ENCODE measurements around the gene GBA2.

Gene GBA2

GRCh38 chr9:35778496-35778895 lies 29.5 kb upstream of the GBA2 start:
- H3K4me3 ChIP-seq (ENCODE audit: low read depth, low read length) = no peak overlapping the region
- TF ChIP-seq CTCF (IDR thresholded peaks at IDR 0.05; ENCODE audit: borderline replicate concordance, insufficient read depth, low read depth, low read length) = no peak

DNA sequence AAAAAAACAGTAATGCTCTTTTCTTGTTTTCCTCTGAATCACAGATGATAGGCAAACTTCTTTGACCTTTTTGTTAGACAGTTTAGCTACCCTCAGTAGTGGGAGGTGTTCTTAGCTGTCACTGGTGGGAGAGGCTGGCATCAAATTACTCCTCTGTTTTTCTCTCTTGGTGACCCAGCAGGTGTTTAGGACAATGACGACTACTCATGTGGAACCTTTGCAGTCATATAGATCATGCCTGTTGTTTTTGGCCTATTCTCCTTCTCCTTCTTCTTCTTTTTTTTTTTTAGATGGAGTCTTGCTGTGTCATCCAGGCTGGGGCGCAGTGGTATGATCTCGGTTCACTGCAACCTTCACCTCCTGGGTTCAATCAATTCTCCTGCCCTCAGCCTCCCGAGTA lies 27.0 kb upstream of the GBA2 start:
- H3K4me3 ChIP-seq (ENCODE audit: low read depth, low read length) = no peak overlapping the region
- TF ChIP-seq CTCF (IDR thresholded peaks at IDR 0.05; ENCODE audit: borderline replicate concordance, insufficient read depth, low read depth, low read length) = no peak

DNA sequence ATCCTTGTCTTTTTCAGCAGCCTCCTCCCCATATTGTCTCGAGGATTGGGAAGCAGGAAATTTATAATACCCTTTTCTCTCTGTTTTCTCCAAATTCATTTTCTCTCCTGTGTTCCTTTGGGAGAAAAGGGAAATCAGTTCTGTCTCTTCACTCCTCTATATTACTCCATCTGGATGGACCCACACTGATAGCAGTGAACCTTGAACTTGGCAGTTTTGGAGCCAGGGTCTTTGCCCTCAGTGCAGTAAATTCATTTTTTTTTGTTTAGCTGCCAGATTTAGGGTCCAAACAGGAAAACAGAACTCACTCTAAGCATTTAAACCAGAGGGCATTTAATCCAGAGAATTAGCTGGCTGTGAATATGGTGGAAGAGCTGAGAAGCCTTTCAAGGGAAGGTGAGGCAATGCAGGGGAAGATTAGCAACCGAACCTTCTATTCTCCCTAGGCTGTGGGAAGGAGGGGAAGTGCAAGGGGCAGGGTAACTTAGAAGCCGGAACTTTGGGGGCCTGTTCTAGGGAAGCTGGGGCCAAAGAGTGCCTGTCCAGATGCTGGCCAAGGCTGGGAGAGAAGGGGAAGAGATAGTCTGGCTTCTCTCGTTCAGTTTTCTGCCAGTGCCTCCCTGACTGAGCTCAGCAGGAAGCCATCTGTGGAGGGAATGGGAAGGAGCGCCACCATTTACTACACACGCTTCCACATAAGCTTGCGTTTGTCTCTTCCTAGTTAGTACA lies 26.0 kb upstream of the GBA2 start:
- TF ChIP-seq CTCF (IDR thresholded peaks at IDR 0.05; ENCODE audit: borderline replicate concordance, insufficient read depth, low read depth, low read length) = no peak
- no peak overlapping the region for H3K4me3 ChIP-seq (ENCODE audit: low read depth, low read length)

DNA sequence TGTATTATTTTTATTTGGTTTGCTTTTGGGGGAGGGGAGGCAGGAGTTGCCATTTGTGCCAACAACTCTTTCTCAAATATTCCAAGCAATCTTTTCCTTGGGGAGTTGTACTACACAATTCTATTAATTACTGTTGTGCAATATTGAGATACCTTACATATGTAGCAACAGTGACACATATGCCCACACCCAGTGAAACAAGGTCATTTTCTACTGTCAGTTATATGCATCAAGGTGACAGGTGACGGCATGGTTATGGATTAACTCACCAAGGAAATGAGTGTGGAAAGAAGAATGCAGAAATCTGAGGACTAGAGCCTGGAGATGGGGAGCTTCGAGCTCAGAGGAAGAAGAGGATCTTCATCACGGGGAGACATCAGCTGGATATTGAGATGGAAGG lies 22.9 kb upstream of the GBA2 start:
- TF ChIP-seq CTCF (IDR thresholded peaks at IDR 0.05; ENCODE audit: borderline replicate concordance, insufficient read depth, low read depth, low read length) = no peak
- no peak overlapping the region for H3K4me3 ChIP-seq (ENCODE audit: low read depth, low read length)

- TF ChIP-seq CTCF (IDR thresholded peaks at IDR 0.05; ENCODE audit: borderline replicate concordance, insufficient read depth, low read depth, low read length) = no peak
- H3K4me3 ChIP-seq (ENCODE audit: low read depth, low read length) = no peak overlapping the region
These were observed 22.5 kb upstream of the GBA2 start for GRCh38 chr9:35771534-35771933.

- TF ChIP-seq CTCF (IDR thresholded peaks at IDR 0.05; ENCODE audit: borderline replicate concordance, insufficient read depth, low read depth, low read length) = no peak
- H3K4me3 ChIP-seq (ENCODE audit: low read depth, low read length) = no peak overlapping the region
These were observed 22.0 kb upstream of the GBA2 start for GRCh38 chr9:35771075-35771433.

- no peak overlapping the region for H3K4me3 ChIP-seq (ENCODE audit: low read depth, low read length)
- TF ChIP-seq CTCF (IDR thresholded peaks at IDR 0.05; ENCODE audit: borderline replicate concordance, insufficient read depth, low read depth, low read length) = no peak
These were observed 20.7 kb upstream of the GBA2 start for GRCh38 chr9:35769763-35770162.
